Stimulated activated CD8-positive, alpha-beta memory T cell treated with anti-CD3 and anti-CD28 coated beads, Interleukin-2, amount 100 ng/mL, for 48 hours (primary cell): ENCODE results near the gene RGS3.
"Not testable (repeated sequence)": the region's sequence is repeated elsewhere in the genome, so short reads cannot be mapped to it uniquely, and the experiment has no call there.

Source experiments
- DNase-seq, 2 donors: peaks; one replicate each; pipeline ENCODE4 v3.0.0-alpha.2; 2020; ENCODE audit warnings: low read depth in 2 of 2

RGS3 gene

GRCh38 chr9:113463418-113464285 is at the start of gene RGS3:
RGS3 (plus strand) TSS chr9:113463727; CDS start chr9:113463803, 76 bp downstream.
- DNase-seq: no peak

- no peak for DNase-seq
Measured at GRCh38 chr9:113416149-113416721, 47.3 kb upstream of the RGS3 start.

GRCh38 chr9:113417370-113417769 is 46.2 kb upstream of the RGS3 start:
- DNase-seq: no peak

GRCh38 chr9:113421726-113422125 is 41.8 kb upstream of the RGS3 start:
- no peak for DNase-seq

- DNase-seq: no peak
Measured at GRCh38 chr9:113425072-113425471, 38.5 kb upstream of the RGS3 start.

GRCh38 chr9:113426701-113427100 is 36.8 kb upstream of the RGS3 start:
- no peak for DNase-seq

GRCh38 chr9:113427629-113428028 is 35.9 kb upstream of the RGS3 start:
- DNase-seq: no peak

GRCh38 chr9:113428062-113428615 is 35.4 kb upstream of the RGS3 start:
- DNase-seq: no peak

GRCh38 chr9:113431191-113431590 is 32.3 kb upstream of the RGS3 start:
- no peak for DNase-seq

- no peak for DNase-seq
Measured at GRCh38 chr9:113436728-113437515, 26.6 kb upstream of the RGS3 start.

GRCh38 chr9:113437716-113438115 is 25.8 kb upstream of the RGS3 start:
- not testable (repeated sequence) for DNase-seq

- DNase-seq: no peak
Measured at GRCh38 chr9:113444736-113445135, 18.8 kb upstream of the RGS3 start.

- DNase-seq: no peak
Measured at GRCh38 chr9:113446323-113446740, 17.2 kb upstream of the RGS3 start.

- no peak for DNase-seq
Measured at GRCh38 chr9:113449376-113449775, 14.2 kb upstream of the RGS3 start.

- DNase-seq: no peak
Measured at GRCh38 chr9:113452113-113452605, 11.4 kb upstream of the RGS3 start.

GRCh38 chr9:113454914-113455761 is 8.4 kb upstream of the RGS3 start:
- DNase-seq: no peak

GRCh38 chr9:113456235-113456634 is 7.3 kb upstream of the RGS3 start:
- no peak for DNase-seq

- no peak for DNase-seq
Measured at GRCh38 chr9:113461285-113461684, 2.2 kb upstream of the RGS3 start.

GRCh38 chr9:113461943-113462342 is 1.6 kb upstream of the RGS3 start:
- DNase-seq: no peak

GRCh38 chr9:113462781-113463286 is 693 bp upstream of the RGS3 start:
- no peak for DNase-seq

- DNase-seq: no peak
Measured at GRCh38 chr9:113464286-113464660, 746 bp downstream of the RGS3 start.
